Erythroblast (primary cell): Measurements from ENCODE around the gene HLA-B.
"Not testable (repeated sequence)": the region's sequence is repeated elsewhere in the genome, so short reads cannot be mapped to it uniquely, and the experiment has no call there.

Source experiments
- DNase-seq, 2 experiments: peaks; one replicate each; lab custom pipeline; 2025; lab: John Stamatoyannopoulos, UW
- GATA1 ChIP-seq: IDR thresholded peaks from 2 replicates; pipeline ENCODE4 v1.6.1; 2011; ENCODE audit warnings: low read depth, mild to moderate bottlenecking, control low read depth, low read length, moderate library complexity
- POLR2A ChIP-seq: IDR thresholded peaks from 2 replicates; pipeline ENCODE4 v1.6.1; 2011; ENCODE audit warnings: mild to moderate bottlenecking, low read length

HLA-B gene

GRCh38 chr6:31356946-31357466 is at the start of gene HLA-B:
Gene HLA-B, minus strand, starts transcription at chr6:31357179. Its CDS starts 21 bp downstream, at chr6:31357158.
- peak; percentile 71 to 88 for DNase-seq
- TF ChIP-seq GATA1 (no peak), POLR2A (peak; percentile 54)

GRCh38 chr6:31405996-31406395 is 49.0 kb upstream of the HLA-B start:
- TF ChIP-seq GATA1: no peak
- no peak for TF ChIP-seq POLR2A
- DNase-seq: no peak

GRCh38 chr6:31404061-31404364 is 47.0 kb upstream of the HLA-B start:
- DNase-seq: not testable (repeated sequence)

- peak; percentile 54 to 74 for DNase-seq
- TF ChIP-seq GATA1: no peak
- TF ChIP-seq POLR2A: peak; percentile 27
These were observed 46.5 kb upstream of the HLA-B start, which contains the start of gene MICA for GRCh38 chr6:31403283-31404060. Gene MICA, plus strand, starts transcription at chr6:31403595. Its CDS starts 38 bp downstream, at chr6:31403633.

- TF ChIP-seq GATA1 (no peak), POLR2A (no peak)
- DNase-seq: no peak
These were observed 45.6 kb upstream of the HLA-B start for GRCh38 chr6:31402324-31403282.

- TF ChIP-seq GATA1: no peak
- TF ChIP-seq POLR2A: no peak
- peak; percentile 49 for DNase-seq
These were observed 44.4 kb upstream of the HLA-B start for GRCh38 chr6:31401403-31401802.

GRCh38 chr6:31400467-31401289 is 43.7 kb upstream of the HLA-B start:
- peak; percentile 80 to 86 for DNase-seq
- TF ChIP-seq GATA1 (no peak), POLR2A (peak; percentile 56)

- no peak for TF ChIP-seq GATA1
- TF ChIP-seq POLR2A: peak; percentile 53
- peak; percentile 82 to 88 for DNase-seq
These were observed 42.8 kb upstream of the HLA-B start for GRCh38 chr6:31399589-31400466.

- DNase-seq: no peak
- TF ChIP-seq POLR2A: no peak
- TF ChIP-seq GATA1: no peak
These were observed 41.0 kb upstream of the HLA-B start for GRCh38 chr6:31397901-31398525.

GRCh38 chr6:31397153-31397499 is 40.1 kb upstream of the HLA-B start:
- not testable (repeated sequence) for DNase-seq

- no peak for TF ChIP-seq GATA1
- TF ChIP-seq POLR2A: no peak
- DNase-seq: peak; percentile 72 to 88
These were observed 39.6 kb upstream of the HLA-B start for GRCh38 chr6:31396422-31397152.
